Measurements from ENCODE around the gene BRF1.
A peak's percentile ranks its signal among the peaks of the same experiment; 100 is the strongest.

Gene BRF1

GRCh38 chr14:105187935-105188524 is 112.8 kb downstream of the BRF1 start:
- DNase-seq: no peak

DNA sequence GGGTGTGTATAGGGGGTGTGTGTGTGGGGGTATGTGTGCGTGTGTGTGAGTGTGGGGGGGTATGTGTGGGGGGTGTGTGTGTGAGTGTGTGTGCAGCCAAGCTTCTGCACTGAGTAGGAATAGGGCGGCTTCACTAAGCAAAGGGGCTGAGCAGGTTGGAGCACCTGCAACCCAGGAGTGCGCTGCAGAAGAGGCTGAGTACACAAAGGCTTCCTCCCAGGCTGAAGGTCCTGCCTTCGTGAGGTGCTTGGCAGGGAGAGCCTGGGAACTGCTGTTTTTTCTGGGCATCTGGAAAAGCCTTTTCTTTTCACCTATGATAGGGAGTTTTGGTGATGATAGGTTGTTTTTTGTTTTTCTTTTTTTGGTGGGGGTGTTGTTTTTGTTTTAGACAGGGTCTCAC is 113.7 kb downstream of the BRF1 start:
- DNase-seq: no peak

GRCh38 chr14:105185973-105186372 is 114.8 kb downstream of the BRF1 start:
- DNase-seq: no peak

GRCh38 chr14:105185001-105185400 is 115.8 kb downstream of the BRF1 start:
- DNase-seq: no peak

DNA sequence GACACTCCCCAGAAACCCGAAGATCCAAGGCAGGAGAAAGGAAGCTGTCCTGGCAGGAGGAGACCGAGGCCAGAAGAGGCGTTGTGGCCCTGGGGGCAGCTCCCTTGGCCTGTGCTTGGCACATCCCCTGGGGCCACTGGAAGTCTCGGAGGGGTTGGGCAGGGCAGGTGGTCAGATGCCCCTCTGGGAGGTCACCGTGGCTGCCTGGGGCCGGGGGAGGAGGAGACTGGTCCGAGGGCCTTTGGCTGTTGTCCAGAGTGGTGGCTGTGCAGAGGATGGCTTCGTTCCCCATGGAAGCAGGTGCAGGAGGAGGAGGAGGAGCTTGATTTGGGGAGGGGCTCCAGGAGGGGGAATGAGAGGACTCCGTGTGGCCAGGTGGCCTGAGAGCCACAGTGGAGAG is 116.3 kb downstream of the BRF1 start:
- no peak for DNase-seq

GRCh38 chr14:105182296-105183020 is 118.3 kb downstream of the BRF1 start:
- no peak for DNase-seq

- DNase-seq: no peak
Observed at GRCh38 chr14:105181549-105182295, 119.1 kb downstream of the BRF1 start.

GRCh38 chr14:105180592-105181548 is 119.9 kb downstream of the BRF1 start, which contains the start of gene NUDT14:
NUDT14 (minus strand) TSS chr14:105181312; CDS start chr14:105181209, 103 bp downstream.
- DNase-seq: peak; percentile 95

DNA sequence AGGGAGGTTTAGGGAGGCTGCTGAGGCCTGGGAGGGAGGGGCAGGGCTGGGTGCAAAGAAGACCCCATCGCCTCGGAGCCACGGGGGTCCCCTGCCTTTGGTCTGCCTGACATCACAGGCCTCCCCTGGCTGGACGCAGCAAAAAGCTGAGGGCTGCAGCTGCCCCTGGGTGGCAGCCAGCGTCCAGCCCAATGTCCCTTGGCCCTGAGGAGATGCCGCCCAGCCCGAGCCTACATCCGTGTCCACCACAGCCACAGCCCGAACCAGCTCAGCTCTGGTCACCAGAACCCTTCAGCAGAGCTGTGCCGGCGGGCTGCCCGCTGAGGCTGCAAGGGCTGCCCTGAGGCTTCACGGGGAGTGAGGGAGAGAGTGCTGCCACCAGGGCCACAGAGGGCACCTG is 121.6 kb downstream of the BRF1 start:
- no peak for DNase-seq

DNA sequence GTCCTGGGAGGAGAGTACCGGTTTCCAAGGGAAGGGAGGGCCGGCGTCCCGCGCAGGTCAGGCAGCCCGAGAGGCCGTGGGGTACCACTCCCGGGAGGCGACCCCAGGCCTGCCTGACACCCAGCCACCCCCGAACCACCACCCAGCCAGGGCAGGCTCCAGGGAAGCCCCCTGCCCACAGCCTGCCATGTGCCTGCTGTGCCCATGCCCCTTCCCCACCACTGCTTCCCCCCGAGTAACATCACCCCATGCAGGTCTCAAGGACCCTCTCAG is 122.0 kb downstream of the BRF1 start:
- no peak for DNase-seq

GRCh38 chr14:105178069-105178867 is 122.5 kb downstream of the BRF1 start:
- DNase-seq: no peak

GRCh38 chr14:105177082-105177481 is 123.7 kb downstream of the BRF1 start:
- DNase-seq: no peak

- no peak for DNase-seq
Observed at GRCh38 chr14:105176513-105176912, 124.3 kb downstream of the BRF1 start.

DNA sequence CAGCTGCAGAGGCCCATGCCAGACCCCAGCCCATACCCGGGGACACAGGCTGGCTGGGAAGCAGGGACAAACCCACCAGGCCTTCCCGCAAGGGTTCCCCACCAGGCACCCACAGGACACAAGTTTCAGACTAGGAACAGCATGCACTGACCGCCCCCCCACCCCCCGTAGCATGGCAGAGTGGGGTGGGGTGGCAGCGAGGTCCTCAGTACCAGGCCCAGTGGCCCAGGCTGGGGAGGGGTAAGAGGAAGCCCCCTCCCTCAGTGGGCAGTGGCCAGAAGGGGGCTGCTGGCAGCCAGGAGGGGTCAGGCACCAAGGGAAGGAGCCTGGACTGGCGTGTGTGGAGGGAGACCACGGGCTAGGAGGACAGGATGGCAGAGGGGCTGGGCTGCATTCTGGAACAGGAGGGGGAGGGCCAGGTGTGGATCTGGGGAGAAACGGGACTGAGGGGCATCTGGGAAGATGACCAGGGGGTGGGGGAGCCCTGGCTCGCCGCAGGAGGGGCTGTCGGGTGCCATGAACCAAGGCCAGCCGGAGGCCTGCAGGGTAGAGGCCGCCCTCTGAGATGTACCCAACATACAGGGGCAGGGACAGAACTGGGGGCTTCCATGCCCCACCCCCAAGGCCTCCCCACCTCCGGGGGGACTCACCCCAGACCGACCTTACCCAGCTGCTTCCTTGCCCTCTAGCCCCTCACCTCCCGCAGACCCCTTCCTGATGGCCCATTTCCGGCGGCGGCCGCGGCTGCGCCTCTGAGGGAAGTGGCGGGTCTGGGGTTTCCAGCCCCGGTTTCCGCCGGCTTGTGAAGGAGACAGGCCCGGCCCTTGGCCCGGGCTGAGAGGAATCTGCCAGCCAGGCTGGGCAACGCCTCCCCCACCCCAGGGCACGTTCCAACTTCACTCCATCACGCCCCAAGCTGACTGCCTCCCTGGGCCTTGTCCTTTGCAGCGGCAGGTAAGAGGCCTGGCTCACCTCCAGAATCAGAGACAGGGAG is 126.6 kb downstream of the BRF1 start:
- no peak for DNase-seq

GRCh38 chr14:105173145-105173544 is 127.7 kb downstream of the BRF1 start:
- DNase-seq: no peak

DNA sequence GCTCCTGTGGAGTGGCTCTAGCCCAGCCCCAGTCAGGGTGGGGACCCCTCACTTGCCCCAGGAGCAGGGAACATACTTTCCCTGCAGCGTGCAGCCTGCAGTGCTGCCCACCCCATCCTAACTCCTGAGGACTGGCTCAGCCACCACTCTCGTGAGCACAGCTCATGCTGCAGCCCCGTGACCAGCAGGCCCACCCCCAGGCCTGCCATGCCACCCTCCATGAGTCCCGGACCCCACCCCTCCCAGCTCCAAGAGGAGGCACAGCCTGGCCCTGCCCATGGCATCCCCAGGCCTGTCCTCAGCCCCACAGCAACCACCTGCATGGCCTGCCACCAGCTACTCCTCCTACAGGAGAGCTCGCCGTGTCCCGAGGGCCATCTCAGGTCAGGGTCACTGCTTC is 128.3 kb downstream of the BRF1 start:
- DNase-seq: no peak

DNA sequence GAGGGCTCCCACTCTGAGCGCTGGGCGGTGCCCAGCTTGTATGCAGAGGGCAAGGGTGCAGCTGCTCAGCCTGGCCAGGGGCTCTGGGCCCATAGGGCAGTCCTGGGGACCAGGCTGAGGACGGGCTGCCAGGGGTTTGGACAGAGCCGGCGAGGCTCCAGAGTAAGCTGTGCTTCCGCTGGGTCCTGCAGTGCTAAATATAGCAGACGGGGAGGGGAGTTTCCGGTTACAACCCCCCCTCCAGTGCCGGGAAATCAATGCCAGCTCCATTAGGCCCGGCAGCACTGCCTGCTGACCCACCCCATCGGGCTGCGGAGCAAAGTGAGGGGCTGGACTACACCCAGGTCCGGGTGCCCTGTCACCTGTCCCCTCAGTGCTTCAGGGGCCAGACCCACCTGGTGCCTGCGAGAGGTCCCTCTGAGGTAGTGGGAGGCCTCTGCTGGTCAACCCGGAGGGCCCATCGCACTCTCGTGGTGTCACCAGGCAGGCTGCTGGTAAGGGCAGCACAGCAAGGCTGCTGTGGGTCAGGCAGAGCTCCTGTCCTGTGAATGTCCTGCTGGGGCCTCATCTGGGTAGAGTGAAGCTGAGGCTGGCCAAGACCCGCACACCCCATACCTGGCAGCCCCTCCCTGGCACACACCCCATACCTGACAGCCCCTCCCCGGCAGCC is 129.7 kb downstream of the BRF1 start:
- no peak for DNase-seq

- no peak for DNase-seq
Observed at GRCh38 chr14:105169776-105170655, 130.8 kb downstream of the BRF1 start.

GRCh38 chr14:105168979-105169507 is 131.8 kb downstream of the BRF1 start:
- DNase-seq: peak; percentile 75

Data from activated CD8-positive, alpha-beta memory T cell treated with anti-CD3 and anti-CD28 coated beads, Interleukin-2, amount 50 U/mL, for 48 hours (primary cell).